A549 (cell line): ENCODE results near the gene MALAT1. TPM values are rescaled to one million over a fixed set of nuclear protein-coding genes. Genes with fewer than 3 reads are reported as not detected.

Experiments used
- ATAC-seq, 2 experiments: fragments of 200-7000 bp in 1 of 2; fragments of >200 bp in 1 of 2; cut with Nextera tagmentation in 1 of 2; cut with Tn5 transposase in 1 of 2; 3 replicates each; pipeline versions ENCODE4 v1.8.0 to v1.9.1; 2018 to 2020; ENCODE audit warnings: mild to moderate bottlenecking in 1 of 2, moderate library complexity in 1 of 2
- CTCF ChIA-PET: fragments of 300-600 bp; sonication (Branson Sonifier 250); formaldehyde crosslinking; extraction: SDS; loops from one replicate; lab custom pipeline; 2021; ENCODE audit warnings: antibody characterized with exemption, inconsistent platforms; lab: Yijun Ruan, JAX
- POLR2A ChIA-PET: fragments of 350-600 bp; formaldehyde crosslinking; extraction: SDS; loops from one replicate; lab custom pipeline; 2021; ENCODE audit warnings: antibody characterized with exemption, inconsistent platforms; lab: Yijun Ruan, JAX
- DNase-seq, 2 experiments: peaks; one replicate each; pipeline versions ENCODE4 v3.0.0 to v3.0.0-alpha.2; 2011 to 2016; ENCODE audit warnings: low read depth in 1 of 2, low spot score in 1 of 2
- FAIRE-seq: peaks from 2 replicates; lab custom pipeline; 2011; peaks lifted over from hg19 to GRCh38; lab: Jason Lieb, UNC
- H3K27ac ChIP-seq, 2 experiments: fragments of >200 bp; sonication (Bioruptor Twin); formaldehyde crosslinking; 3 replicates each; pipeline ENCODE4 v1.5.1; 2016 to 2017
- H3K4me1 ChIP-seq: fragments of >200 bp; sonication (Bioruptor Twin); formaldehyde crosslinking; 3 replicates; pipeline ENCODE4 v1.6.1; 2016
- H3K4me2 ChIP-seq: fragments of >200 bp; sonication (Bioruptor Twin); formaldehyde crosslinking; 3 replicates; pipeline ENCODE4 v1.6.1; 2016
- H3K4me3 ChIP-seq: fragments of >200 bp; sonication (Bioruptor Twin); formaldehyde crosslinking; 3 replicates; pipeline ENCODE4 v1.5.1; 2016
- H3K9me3 ChIP-seq: fragments of >200 bp; sonication (Bioruptor Twin); formaldehyde crosslinking; 3 replicates; pipeline ENCODE4 v1.6.1; 2016
- ATOH8 ChIP-seq: fragments of 250-450 bp; sonication (Bioruptor Pico); IDR thresholded peaks from 2 replicates; pipeline ENCODE4 v1.5.0; 2020; ENCODE audit warnings: low read depth, mild to moderate bottlenecking, moderate library complexity
- CBX2 ChIP-seq: fragments of 200-600 bp; sonication (generic); IDR thresholded peaks from 2 replicates; pipeline ENCODE4 v1.6.1; 2016; ENCODE audit warnings: low read depth, mild to moderate bottlenecking, borderline replicate concordance
- EHMT2 ChIP-seq: fragments of 200-600 bp; sonication (generic); IDR thresholded peaks from 2 replicates; pipeline ENCODE4 v1.6.1; 2016; ENCODE audit warnings: antibody characterized with exemption, low read depth, mild to moderate bottlenecking, moderate library complexity
- FOSL2 ChIP-seq, 2 experiments: fragments of 450-650 bp in 1 of 2; fragments of >200 bp in 1 of 2; sonication (Bioruptor Twin) in 1 of 2; formaldehyde crosslinking; IDR thresholded peaks; 2 replicates each; pipeline versions ENCODE4 v1.5.0 to v1.6.1; 2016 to 2020; ENCODE audit warnings: mild to moderate bottlenecking in 1 of 2, moderate library complexity in 1 of 2
- HEYL ChIP-seq: fragments of 250-450 bp; sonication (Bioruptor Pico); IDR thresholded peaks from 2 replicates; pipeline ENCODE4 v1.8.0; 2021; ENCODE audit warnings: mild to moderate bottlenecking, moderate library complexity
- HOXA7 ChIP-seq: fragments of 250-450 bp; sonication (Bioruptor Pico); IDR thresholded peaks from 2 replicates; pipeline ENCODE4 v1.5.0; 2020; ENCODE audit warnings: mild to moderate bottlenecking, moderate library complexity
- HOXB13 ChIP-seq: fragments of 250-450 bp; sonication (Bioruptor Pico); IDR thresholded peaks from 2 replicates; pipeline ENCODE4 v1.5.0; 2020; ENCODE audit warnings: low read depth, mild to moderate bottlenecking, moderate library complexity
- HOXB5 ChIP-seq: fragments of 250-450 bp; sonication (Bioruptor Pico); IDR thresholded peaks from 2 replicates; pipeline ENCODE4 v1.5.0; 2020; ENCODE audit warnings: mild to moderate bottlenecking, moderate library complexity
- JUN ChIP-seq, 2 experiments: fragments of >200 bp; sonication (Bioruptor Twin); formaldehyde crosslinking; IDR thresholded peaks; 2 replicates in 1 of 2; 3 replicates in 1 of 2; pipeline ENCODE4 v1.6.1; 2016 to 2017
- JUNB ChIP-seq: fragments of >200 bp; sonication (Bioruptor Twin); formaldehyde crosslinking; IDR thresholded peaks from 2 replicates; pipeline ENCODE4 v1.6.1; 2016
- KDM5A ChIP-seq: fragments of 200-600 bp; sonication (generic); IDR thresholded peaks from 2 replicates; pipeline ENCODE4 v1.6.1; 2016; ENCODE audit warnings: antibody characterized with exemption, mild to moderate bottlenecking
- MAX ChIP-seq: IDR thresholded peaks from 2 replicates; pipeline ENCODE4 v1.6.1; 2012
- NPAS2 ChIP-seq: fragments of 250-450 bp; sonication (Bioruptor Pico); IDR thresholded peaks from 2 replicates; pipeline ENCODE4 v1.8.0; 2022; ENCODE audit warnings: mild to moderate bottlenecking, moderate library complexity, borderline replicate concordance
- NR3C1 ChIP-seq: fragments of >200 bp; sonication (Bioruptor Twin); formaldehyde crosslinking; IDR thresholded peaks from 3 replicates; pipeline ENCODE4 v1.6.1; 2017
- POLR2AphosphoS2 ChIP-seq: conservative IDR thresholded peaks from 2 replicates; pipeline ENCODE4 v1.6.1; 2012; ENCODE audit warnings: low read length, improper control_type of control experiment, inconsistent platforms
- RAD21 ChIP-seq, 2 experiments: fragments of >200 bp in 1 of 2; sonication (Bioruptor Twin) in 1 of 2; formaldehyde crosslinking in 1 of 2; IDR thresholded peaks in 1 of 2; conservative IDR thresholded peaks in 1 of 2; 2 replicates in 1 of 2; 3 replicates in 1 of 2; pipeline ENCODE4 v1.6.1; 2012 to 2018; ENCODE audit warnings: inconsistent platforms in 1 of 2
- RCOR1 ChIP-seq: fragments of 150-350 bp; IDR thresholded peaks from 2 replicates; pipeline ENCODE4 v1.6.1; 2014; ENCODE audit warnings: antibody characterized with exemption, low read length, low read depth
- TFCP2L1 ChIP-seq: fragments of 250-450 bp; sonication (Bioruptor Pico); IDR thresholded peaks from 2 replicates; pipeline ENCODE4 v1.5.0; 2021; ENCODE audit warnings: mild to moderate bottlenecking
- USF2 ChIP-seq: fragments of 450-650 bp; IDR thresholded peaks from 2 replicates; pipeline ENCODE4 v1.6.1; 2014; ENCODE audit warnings: antibody characterized with exemption
- ZNF302 ChIP-seq: fragments of 250-450 bp; sonication (Bioruptor Pico); IDR thresholded peaks from 2 replicates; pipeline ENCODE4 v1.9.0; 2021; ENCODE audit warnings: inconsistent platforms, mild to moderate bottlenecking, moderate library complexity
- WGBS: methylation state at CpG from one replicate; pipeline ENCODE4 v1.1.6; 2017; ENCODE audit errors: missing lambda C conversion rate; 5-methylcytosine and 5-hydroxymethylcytosine counted together
- polyA plus RNA-seq, 4 experiments: library from polyadenylated mRNA; depleted of rRNA in 3 of 4; stranded (reverse); fragments of >200 nt; fragmentation: RNase III in 1 of 4; extraction: RNeasy Plus Mini Kit Qiagen cat#74134 plus additional on column Dnase treatment in 1 of 4; gene quantifications; 2 replicates in 3 of 4; 3 replicates in 1 of 4; pipeline ENCODE4 v1.2.3, GENCODE V29; 2011 to 2017
- TF ChIP-seq, protein P1 (sequence below): fragments of >200 bp; sonication (Bioruptor Twin); formaldehyde crosslinking; IDR thresholded peaks from 2 replicates; pipeline ENCODE4 v1.6.1; 2016

MALAT1 gene
- polyA plus RNA-seq, 2 of the 4 experiments (the other 2 are of a cell fraction) = 188 to 1,041 TPM

DNA sequence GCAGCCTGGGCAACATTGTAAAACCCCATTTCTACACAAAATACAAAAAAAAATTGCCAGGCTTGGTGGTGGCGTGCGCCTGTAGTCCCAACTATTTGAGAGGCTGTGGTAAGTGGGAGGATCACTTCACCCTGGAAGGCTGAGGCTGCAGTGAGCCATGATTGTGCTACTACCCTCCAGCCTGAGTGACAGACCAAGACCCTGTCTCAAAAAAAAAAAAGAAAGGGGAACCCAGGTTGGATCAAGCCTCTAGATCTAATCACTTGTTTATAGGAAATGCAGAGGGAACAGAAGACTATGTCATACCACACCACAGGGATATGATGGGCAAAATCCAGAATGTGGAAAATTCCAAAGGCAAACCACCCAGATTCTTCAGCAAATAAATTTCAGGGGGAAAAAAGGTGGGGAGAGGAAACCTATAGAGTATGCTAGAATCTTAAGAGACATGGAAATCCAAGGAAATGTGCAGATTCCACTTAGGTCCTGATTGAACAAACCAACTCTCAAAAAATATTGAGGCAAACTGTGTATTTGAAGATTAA, 16.5 kb upstream of the MALAT1 start:
- H3K9me3 ChIP-seq = no peaks in the 10 kb centered on the region
- ChIA-PET POLR2A (interaction anchor here (1.1 to 8.3 kb wide), 3 partner anchors 11 to 60 kb away, joined by 5 to 1006 read pairs (median 11); partner anchors contain the start of genes MALAT1 and NEAT1), CTCF (interaction anchor here (0.9 to 25.6 kb wide), 3 partner anchors 9 to 24 kb away, joined by 3 to 947 read pairs (median 5); partner anchors contain the start of gene MALAT1)
- H3K4me1 ChIP-seq = peaks cover 83% of the 10 kb centered on the region
- H3K27ac ChIP-seq = peak overlapping the region; percentile 93 to 99
- peak overlapping the region; percentile 96; the same call in 2 of the 3 replicates for H3K4me2 ChIP-seq
- H3K4me3 ChIP-seq = no peak overlapping the region
- no peak for FAIRE-seq
- WGBS = 94% methylated on average over 2 of the region's 2 CpGs
- no peak for DNase-seq
- ATAC-seq = no peak
- TF ChIP-seq KDM5A = no peak
- no peak for TF ChIP-seq RCOR1
- no peak for TF ChIP-seq POLR2AphosphoS2
- TF ChIP-seq MAX = no peak
- TF ChIP-seq ATOH8 (CRISPR knock-in tag) = no peak
- TF ChIP-seq FOSL2 (IDR thresholded peaks at IDR 0.05) = no peak
- TF ChIP-seq FOSL2 (CRISPR knock-in tag; IDR thresholded peaks at IDR 0.05) = no peak
- TF ChIP-seq RAD21 (conservative IDR thresholded peaks at IDR 0.05 in 1 of 2, IDR thresholded peaks at IDR 0.05 in 1 of 2) = no peak
- no peak for TF ChIP-seq HOXB5 (CRISPR knock-in tag)
- no peak for TF ChIP-seq EHMT2
- TF ChIP-seq CBX2 = no peak

- TF ChIP-seq, protein P1, sequence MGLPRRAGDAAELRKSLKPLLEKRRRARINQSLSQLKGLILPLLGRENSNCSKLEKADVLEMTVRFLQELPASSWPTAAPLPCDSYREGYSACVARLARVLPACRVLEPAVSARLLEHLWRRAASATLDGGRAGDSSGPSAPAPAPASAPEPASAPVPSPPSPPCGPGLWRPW = no peak
- no peak for TF ChIP-seq JUNB
- TF ChIP-seq TFCP2L1 (CRISPR knock-in tag) = no peak
- no peak for TF ChIP-seq USF2
- TF ChIP-seq HEYL (CRISPR knock-in tag) = no peak
- TF ChIP-seq HOXB13 (CRISPR knock-in tag) = no peak
- no peak for TF ChIP-seq JUN (IDR thresholded peaks at IDR 0.05)
- TF ChIP-seq NR3C1 = no peak
- no peak for TF ChIP-seq FOSL2 (IDR thresholded peaks at IDR 0.05)
- TF ChIP-seq FOSL2 (CRISPR knock-in tag; IDR thresholded peaks at IDR 0.05) = no peak
- TF ChIP-seq CBX2 = no peak
- TF ChIP-seq HOXA7 (CRISPR knock-in tag) = no peak
- TF ChIP-seq KDM5A = no peak
- no peak for TF ChIP-seq ZNF302 (CRISPR knock-in tag)
- TF ChIP-seq NPAS2 (CRISPR knock-in tag) = no peak
- WGBS = 33% methylated on average over 5 of the region's 5 CpGs
- H3K27ac ChIP-seq = peak overlapping the region; percentile 93 to 99
- H3K4me3 ChIP-seq = no peak overlapping the region
- peaks cover 82% of the 10 kb centered on the region for H3K4me1 ChIP-seq
- DNase-seq (no peak), FAIRE-seq (no peak), ATAC-seq (no peak)
- no peaks in the 10 kb centered on the region for H3K9me3 ChIP-seq
- peak overlapping the region; percentile 81 for H3K4me2 ChIP-seq
- ChIA-PET CTCF (interaction anchor here (1.3 to 30.0 kb wide), 5 partner anchors 12 to 40 kb away, joined by 4 to 947 read pairs (median 8); no protein-coding TSS in a partner anchor), POLR2A (interaction anchor here (2.3 to 26.7 kb wide), 3 partner anchors 8 to 17 kb away, joined by 15 to 1006 read pairs (median 496); partner anchors contain the start of gene MALAT1)
Observed at GRCh38 chr11:65485920-65486219, 13.0 kb upstream of the MALAT1 start.
